H1 (cell line): Measurements from ENCODE around the gene TP53I13. TPM values are rescaled to one million over a fixed set of nuclear protein-coding genes. Genes with fewer than 3 reads are reported as not detected.

ENCODE experiments used
- KDM1A ChIP-seq: fragments of 200-600, 300-600 bp; sonication (generic); IDR thresholded peaks from 2 replicates; pipeline ENCODE4 v1.7.1; 2016; ENCODE audit warnings: mild to moderate bottlenecking, low read length, borderline replicate concordance
- RXRA ChIP-seq: IDR thresholded peaks from 2 replicates; pipeline ENCODE4 v1.6.1; 2011; ENCODE audit warnings: low read depth, mild to moderate bottlenecking, low read length, moderate library complexity; ENCODE audit not compliant: insufficient read depth
- SUZ12 ChIP-seq: fragments of 200-600 bp; sonication (generic); IDR thresholded peaks from 2 replicates; pipeline ENCODE4 v1.6.1; 2012; ENCODE audit warnings: mild to moderate bottlenecking, inconsistent platforms, low read length, moderate library complexity, mixed read lengths
- TBP ChIP-seq: IDR thresholded peaks from 2 replicates; pipeline ENCODE4 v1.6.1; 2011; ENCODE audit warnings: low read depth, low read length, improper control_type of control experiment
- polyA plus RNA-seq, 7 experiments: library from polyadenylated mRNA; depleted of rRNA in 3 of 7; stranded (reverse) in 5 of 7; unstranded in 2 of 7; fragments of >200 nt in 5 of 7; fragments of 200-250 nt in 2 of 7; gene quantifications; 1 replicate in 5 of 7; 2 replicates in 1 of 7; 4 replicates in 1 of 7; pipeline versions ENCODE4 v1.2.1 to v1.2.3, GENCODE V29; 2011 to 2013; ENCODE audit warnings: missing spikeins in 2 of 7, mixed read lengths in 2 of 7
- total RNA-seq: library from RNA; stranded (reverse); fragmentation: NEBNext Ultra II Directional; extraction: Animal tissue kit (Norgen Biotek cat#: 25700); gene quantifications from 2 replicates; pipeline ENCODE4 v1.2.1, GENCODE V29; 2021
- TF ChIP-seq, protein P1 (sequence below), 3 experiments: IDR thresholded peaks; 1 replicate in 2 of 3; 2 replicates in 1 of 3; pipeline versions ENCODE4 v1.5.1 to v1.6.1; 2011; ENCODE audit warnings: low read length in 3 of 3, mild to moderate bottlenecking in 3 of 3, inconsistent platforms in 2 of 3, low read depth in 1 of 3, moderate library complexity in 1 of 3; ENCODE audit not compliant: insufficient read depth in 1 of 3; ENCODE audit errors: control extremely low read depth in 1 of 3
- TF ChIP-seq, protein P2 (sequence below): IDR thresholded peaks from 2 replicates; pipeline ENCODE4 v1.6.1; 2012; ENCODE audit warnings: inconsistent platforms

TP53I13 gene
- total and polyA plus RNA-seq, 2 of the 8 experiments (the other 6 are each of a cell fraction or from before 2014, with no cell fraction given), result 22.4 to 35.7 TPM

DNA sequence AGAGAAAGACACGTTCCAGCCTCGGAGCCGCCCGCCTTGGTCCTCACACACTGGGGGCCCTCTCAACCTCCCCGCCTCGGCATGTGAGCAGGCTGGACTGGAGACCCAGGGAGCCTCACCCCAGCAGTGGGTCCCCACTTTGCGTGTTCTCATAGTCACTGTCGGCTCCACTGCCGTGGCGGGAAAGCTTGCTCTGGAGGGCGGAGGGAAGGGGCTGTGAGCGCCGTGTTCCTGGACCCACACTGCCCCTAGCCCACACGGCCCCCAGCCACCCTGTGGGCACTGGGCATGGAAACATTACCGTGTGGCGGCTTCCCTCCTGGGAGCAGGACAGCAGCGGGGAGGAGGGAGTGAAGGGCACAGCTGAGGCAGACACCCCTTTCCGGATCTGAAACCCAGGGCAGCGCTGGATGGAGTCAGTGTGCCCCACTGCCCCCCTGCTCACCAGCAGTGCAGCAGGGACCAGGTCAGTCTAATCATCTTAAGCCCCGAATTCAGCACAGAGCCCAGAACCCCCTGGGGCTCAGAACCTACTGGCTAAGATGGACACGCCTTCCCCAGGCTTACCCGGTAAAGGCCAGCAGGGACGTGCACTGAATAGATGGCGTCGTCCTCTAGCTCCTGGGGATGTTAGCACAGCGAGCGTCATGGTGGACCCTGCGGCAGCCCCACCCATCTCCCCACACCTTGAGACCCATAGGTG, 7.2 kb downstream of the TP53I13 start (continued):
- TF ChIP-seq, protein P1, sequence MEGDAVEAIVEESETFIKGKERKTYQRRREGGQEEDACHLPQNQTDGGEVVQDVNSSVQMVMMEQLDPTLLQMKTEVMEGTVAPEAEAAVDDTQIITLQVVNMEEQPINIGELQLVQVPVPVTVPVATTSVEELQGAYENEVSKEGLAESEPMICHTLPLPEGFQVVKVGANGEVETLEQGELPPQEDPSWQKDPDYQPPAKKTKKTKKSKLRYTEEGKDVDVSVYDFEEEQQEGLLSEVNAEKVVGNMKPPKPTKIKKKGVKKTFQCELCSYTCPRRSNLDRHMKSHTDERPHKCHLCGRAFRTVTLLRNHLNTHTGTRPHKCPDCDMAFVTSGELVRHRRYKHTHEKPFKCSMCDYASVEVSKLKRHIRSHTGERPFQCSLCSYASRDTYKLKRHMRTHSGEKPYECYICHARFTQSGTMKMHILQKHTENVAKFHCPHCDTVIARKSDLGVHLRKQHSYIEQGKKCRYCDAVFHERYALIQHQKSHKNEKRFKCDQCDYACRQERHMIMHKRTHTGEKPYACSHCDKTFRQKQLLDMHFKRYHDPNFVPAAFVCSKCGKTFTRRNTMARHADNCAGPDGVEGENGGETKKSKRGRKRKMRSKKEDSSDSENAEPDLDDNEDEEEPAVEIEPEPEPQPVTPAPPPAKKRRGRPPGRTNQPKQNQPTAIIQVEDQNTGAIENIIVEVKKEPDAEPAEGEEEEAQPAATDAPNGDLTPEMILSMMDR (IDR thresholded peaks at IDR 0.05; ENCODE audit: control extremely low read depth in 1 of 3, insufficient read depth in 1 of 3, low read depth in 1 of 3, low read length in 3 of 3), result no peak
- no peak for TF ChIP-seq KDM1A
- TF ChIP-seq RXRA, result no peak
- no peak for TF ChIP-seq TBP
- no peak for TF ChIP-seq SUZ12
- TF ChIP-seq, protein P2, sequence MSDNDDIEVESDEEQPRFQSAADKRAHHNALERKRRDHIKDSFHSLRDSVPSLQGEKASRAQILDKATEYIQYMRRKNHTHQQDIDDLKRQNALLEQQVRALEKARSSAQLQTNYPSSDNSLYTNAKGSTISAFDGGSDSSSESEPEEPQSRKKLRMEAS, result no peak
